Central memory CD4-positive, alpha-beta T cell (primary cell): Measurements from ENCODE around the gene FBXL13.
"Not testable (repeated sequence)": the region's sequence is repeated elsewhere in the genome, so short reads cannot be mapped to it uniquely, and the experiment has no call there.

Experiments
- DNase-seq: peaks from one replicate; pipeline ENCODE4 v3.0.0; 2022

The FBXL13 gene

GRCh38 chr7:102933763-102934162, 140.8 kb downstream of the FBXL13 start:
- no peak for DNase-seq

GRCh38 chr7:102931757-102932156, 142.8 kb downstream of the FBXL13 start:
- DNase-seq: no peak

- DNase-seq: no peak
These were observed 147.2 kb downstream of the FBXL13 start for GRCh38 chr7:102927312-102927933.

GRCh38 chr7:102926783-102927140, 147.8 kb downstream of the FBXL13 start:
- DNase-seq: no peak

- DNase-seq: no peak
These were observed 148.4 kb downstream of the FBXL13 start for GRCh38 chr7:102925976-102926782.

GRCh38 chr7:102918845-102919244, 155.8 kb downstream of the FBXL13 start:
- no peak for DNase-seq

GRCh38 chr7:102917436-102918353, 156.9 kb downstream of the FBXL13 start:
- no peak for DNase-seq

GRCh38 chr7:102916881-102917280, 157.7 kb downstream of the FBXL13 start:
- DNase-seq: no peak

- no peak for DNase-seq
These were observed 158.2 kb downstream of the FBXL13 start for GRCh38 chr7:102916426-102916825.

- DNase-seq: no peak
These were observed 160.0 kb downstream of the FBXL13 start for GRCh38 chr7:102914585-102914984.

GRCh38 chr7:102913826-102914225, 160.8 kb downstream of the FBXL13 start:
- DNase-seq: no peak

- DNase-seq: no peak
These were observed 161.9 kb downstream of the FBXL13 start, which contains the start of gene LRRC17 for GRCh38 chr7:102912742-102913141. TSS of gene LRRC17 (plus strand) at chr7:102913000. CDS start at chr7:102933914, 20,914 bp downstream.

- no peak for DNase-seq
These were observed 165.9 kb downstream of the FBXL13 start for GRCh38 chr7:102908676-102909075.

- DNase-seq: not testable (repeated sequence)
These were observed 171.0 kb downstream of the FBXL13 start for GRCh38 chr7:102903576-102903975.

GRCh38 chr7:102902052-102902451, 172.5 kb downstream of the FBXL13 start:
- DNase-seq: not testable (repeated sequence)

GRCh38 chr7:102898532-102898859, 176.1 kb downstream of the FBXL13 start:
- DNase-seq: no peak

- DNase-seq: no peak
These were observed 176.6 kb downstream of the FBXL13 start for GRCh38 chr7:102897856-102898531.

- no peak for DNase-seq
These were observed 177.4 kb downstream of the FBXL13 start for GRCh38 chr7:102897211-102897631.

- no peak for DNase-seq
These were observed 178.0 kb downstream of the FBXL13 start for GRCh38 chr7:102896585-102896984.

- no peak for DNase-seq
These were observed 179.0 kb downstream of the FBXL13 start for GRCh38 chr7:102895602-102896001.

GRCh38 chr7:102892631-102893278, 181.8 kb downstream of the FBXL13 start:
- DNase-seq: no peak

- no peak for DNase-seq
These were observed 182.8 kb downstream of the FBXL13 start for GRCh38 chr7:102891693-102892261.
